GM23338 (cell line): Measurements from ENCODE around the gene VENTX. TPM values are rescaled to one million over a fixed set of nuclear protein-coding genes. Genes with fewer than 3 reads are reported as not detected.

Source experiments
- ATAC-seq: fragments of 200-7000 bp; cut with Tn5 transposase; 3 replicates; pipeline ENCODE4 v1.9.1; 2020
- DNase-seq: peaks from one replicate; pipeline ENCODE4 v3.0.0-alpha.2; 2015; ENCODE audit warnings: low spot score
- H2AFZ ChIP-seq: fragments of 200-600 bp; sonication (generic); 2 replicates; pipeline ENCODE4 v1.8.0; 2016; ENCODE audit warnings: antibody characterized with exemption, mild to moderate bottlenecking, moderate library complexity
- H3F3A ChIP-seq: fragments of 200-600 bp; sonication (generic); replicated peaks from 2 replicates; pipeline ENCODE4 v1.8.0; 2017; ENCODE audit warnings: antibody characterized with exemption, mixed run types, low read depth
- H3K27ac ChIP-seq: fragments of 200-600 bp; sonication (generic); 2 replicates; pipeline ENCODE4 v1.6.1; 2016; ENCODE audit warnings: low read depth
- H3K27me3 ChIP-seq: fragments of 200-600 bp; sonication (generic); 2 replicates; pipeline ENCODE4 v1.8.0; 2016; ENCODE audit warnings: mild to moderate bottlenecking, mixed run types, moderate library complexity; ENCODE audit not compliant: insufficient read depth
- H3K36me3 ChIP-seq: fragments of 200-600 bp; sonication (generic); 2 replicates; pipeline ENCODE4 v1.8.0; 2016; ENCODE audit warnings: mild to moderate bottlenecking; ENCODE audit not compliant: insufficient read depth
- H3K4me1 ChIP-seq: fragments of 200-600 bp; sonication (generic); 2 replicates; pipeline ENCODE4 v1.8.0; 2016; ENCODE audit warnings: mild to moderate bottlenecking, moderate library complexity; ENCODE audit not compliant: insufficient read depth
- H3K4me2 ChIP-seq: fragments of 200-600 bp; sonication (generic); 2 replicates; pipeline ENCODE4 v1.7.1; 2017; ENCODE audit warnings: mixed run types
- H3K4me3 ChIP-seq: fragments of 200-600 bp; sonication (generic); 2 replicates; pipeline ENCODE4 v1.6.1; 2016; ENCODE audit warnings: mixed run types
- H3K79me2 ChIP-seq: fragments of 200-600 bp; sonication (generic); replicated peaks from 2 replicates; pipeline ENCODE4 v1.8.0; 2017; ENCODE audit warnings: mild to moderate bottlenecking; ENCODE audit not compliant: insufficient read depth
- H3K9me2 ChIP-seq: fragments of 200-600 bp; sonication (generic); 2 replicates; pipeline ENCODE4 v1.8.0; 2017; ENCODE audit not compliant: insufficient read depth
- H4K20me1 ChIP-seq: fragments of 200-600 bp; sonication (generic); replicated peaks from 2 replicates; pipeline ENCODE4 v1.8.0; 2017; ENCODE audit warnings: mild to moderate bottlenecking; ENCODE audit not compliant: insufficient read depth
- H3K27ac Mint-ChIP-seq: 2 replicates; pipeline ENCODE4 v1.8.0; 2020; ENCODE audit warnings: inconsistent platforms, mild to moderate bottlenecking, moderate library complexity, mixed read lengths
- H3K27me3 Mint-ChIP-seq: 3 replicates; pipeline ENCODE4 v1.8.0; 2022; ENCODE audit warnings: low read depth, mild to moderate bottlenecking, moderate library complexity, mixed read lengths, inconsistent platforms; ENCODE audit not compliant: insufficient read depth, poor library complexity
- H3K36me3 Mint-ChIP-seq: 3 replicates; pipeline ENCODE4 v1.8.0; 2021; ENCODE audit warnings: low read depth, mild to moderate bottlenecking, inconsistent platforms, moderate library complexity, mixed read lengths
- H3K4me1 Mint-ChIP-seq: 3 replicates; pipeline ENCODE4 v1.8.0; 2020; ENCODE audit warnings: mild to moderate bottlenecking, inconsistent platforms, mixed read lengths
- H3K4me3 Mint-ChIP-seq: 3 replicates; pipeline ENCODE4 v1.8.0; 2021; ENCODE audit warnings: moderate library complexity, mild to moderate bottlenecking, inconsistent platforms, mixed read lengths
- H3K9me3 Mint-ChIP-seq: 3 replicates; pipeline ENCODE4 v1.8.0; 2020; ENCODE audit warnings: moderate library complexity, mild to moderate bottlenecking, inconsistent platforms, mixed read lengths
- EZH2 ChIP-seq: fragments of 200-600 bp; sonication (generic); IDR thresholded peaks from one replicate; pipeline ENCODE4 v1.8.0; 2017; ENCODE audit warnings: antibody characterized with exemption, mild to moderate bottlenecking, low read depth; ENCODE audit not compliant: unreplicated experiment
- JUNB ChIP-seq: IDR thresholded peaks from one replicate; pipeline ENCODE4 v1.6.1; 2016; ENCODE audit warnings: antibody characterized with exemption; ENCODE audit not compliant: unreplicated experiment
- NANOG ChIP-seq: IDR thresholded peaks from 2 replicates; pipeline ENCODE4 v1.6.1; 2016; ENCODE audit warnings: antibody characterized with exemption, borderline replicate concordance
- POLR2AphosphoS5 ChIP-seq: IDR thresholded peaks from 2 replicates; pipeline ENCODE4 v1.6.1; 2016; ENCODE audit warnings: antibody characterized with exemption, low read depth
- REST ChIP-seq: IDR thresholded peaks from one replicate; pipeline ENCODE4 v1.6.1; 2018; ENCODE audit warnings: antibody characterized with exemption; ENCODE audit not compliant: unreplicated experiment
- STAT1 ChIP-seq: IDR thresholded peaks from one replicate; pipeline ENCODE4 v1.6.1; 2016; ENCODE audit warnings: antibody characterized with exemption; ENCODE audit not compliant: unreplicated experiment
- polyA plus RNA-seq: library from polyadenylated mRNA; unstranded; fragments of >200 nt; fragmentation: Nextera tagmentation; extraction: Ambion mirVana; gene quantifications from 2 replicates; pipeline ENCODE4 v1.2.1, GENCODE V29; 2016
- total RNA-seq: library from RNA; depleted of rRNA; stranded (reverse); fragments of >200 nt; shearing (Covaris generic); gene quantifications from 2 replicates; pipeline ENCODE4 v1.2.3, GENCODE V29; 2014
- TF ChIP-seq, protein P1 (sequence below): IDR thresholded peaks from 2 replicates; pipeline ENCODE4 v1.6.1; 2016; ENCODE audit warnings: antibody characterized with exemption

VENTX gene
- total and polyA plus RNA-seq, 2 experiments from 2014 or later: 4.8 to 8.1 TPM

GRCh38 chr10:133258818-133259601 lies 21.4 kb downstream of the VENTX start (continued):
- TF ChIP-seq, protein P1, sequence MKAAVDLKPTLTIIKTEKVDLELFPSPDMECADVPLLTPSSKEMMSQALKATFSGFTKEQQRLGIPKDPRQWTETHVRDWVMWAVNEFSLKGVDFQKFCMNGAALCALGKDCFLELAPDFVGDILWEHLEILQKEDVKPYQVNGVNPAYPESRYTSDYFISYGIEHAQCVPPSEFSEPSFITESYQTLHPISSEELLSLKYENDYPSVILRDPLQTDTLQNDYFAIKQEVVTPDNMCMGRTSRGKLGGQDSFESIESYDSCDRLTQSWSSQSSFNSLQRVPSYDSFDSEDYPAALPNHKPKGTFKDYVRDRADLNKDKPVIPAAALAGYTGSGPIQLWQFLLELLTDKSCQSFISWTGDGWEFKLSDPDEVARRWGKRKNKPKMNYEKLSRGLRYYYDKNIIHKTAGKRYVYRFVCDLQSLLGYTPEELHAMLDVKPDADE: no peak
- TF ChIP-seq NANOG (no peak), REST (no peak), JUNB (no peak)

- Histone ChIP-seq H3K79me2 (no peaks in the 10 kb centered on the region), H3K36me3 (no peaks in the 10 kb centered on the region), H3K4me3 (no peak overlapping the region), H3K4me2 (no peak overlapping the region), H3K27ac (no peak overlapping the region), H3K4me1 (peaks cover 13% of the 10 kb centered on the region), H3K9me2 (no peaks in the 10 kb centered on the region), H3F3A (no peaks in the 10 kb centered on the region), H4K20me1 (no peaks in the 10 kb centered on the region), H2AFZ (no peak overlapping the region), H3K27me3 (peaks cover 8% of the 10 kb centered on the region)
- peaks cover 22% of the 10 kb centered on the region for H3K27me3 Mint-ChIP-seq
- H3K9me3 Mint-ChIP-seq: no peaks in the 10 kb centered on the region; the same call in 1 of the 3 replicates
- peaks cover 12% of the 10 kb centered on the region for H3K4me1 Mint-ChIP-seq
- DNase-seq (no peak), ATAC-seq (no peak)
- TF ChIP-seq POLR2AphosphoS5 (no peak), EZH2 (no peak), STAT1 (no peak)
- H3K36me3 Mint-ChIP-seq: no peaks in the 10 kb centered on the region; the same call in 2 of the 3 replicates
- H3K27ac Mint-ChIP-seq: no peak overlapping the region
- H3K4me3 Mint-ChIP-seq: 0 out of 3 replicates have a peak overlapping the region, but pooled peaks have one; percentile 63
These were observed 21.9 kb downstream of the VENTX start for GRCh38 chr10:133259602-133259989.
